Amniotic stem cell (primary cell): Measurements from ENCODE around the gene LNX2.

Source experiments
- DNase-seq: peaks from one replicate; lab custom pipeline; 2025; lab: John Stamatoyannopoulos, UW

The LNX2 gene

GRCh38 chr13:27504128-27504867, 116.0 kb downstream of the LNX2 start:
- no peak for DNase-seq

DNA sequence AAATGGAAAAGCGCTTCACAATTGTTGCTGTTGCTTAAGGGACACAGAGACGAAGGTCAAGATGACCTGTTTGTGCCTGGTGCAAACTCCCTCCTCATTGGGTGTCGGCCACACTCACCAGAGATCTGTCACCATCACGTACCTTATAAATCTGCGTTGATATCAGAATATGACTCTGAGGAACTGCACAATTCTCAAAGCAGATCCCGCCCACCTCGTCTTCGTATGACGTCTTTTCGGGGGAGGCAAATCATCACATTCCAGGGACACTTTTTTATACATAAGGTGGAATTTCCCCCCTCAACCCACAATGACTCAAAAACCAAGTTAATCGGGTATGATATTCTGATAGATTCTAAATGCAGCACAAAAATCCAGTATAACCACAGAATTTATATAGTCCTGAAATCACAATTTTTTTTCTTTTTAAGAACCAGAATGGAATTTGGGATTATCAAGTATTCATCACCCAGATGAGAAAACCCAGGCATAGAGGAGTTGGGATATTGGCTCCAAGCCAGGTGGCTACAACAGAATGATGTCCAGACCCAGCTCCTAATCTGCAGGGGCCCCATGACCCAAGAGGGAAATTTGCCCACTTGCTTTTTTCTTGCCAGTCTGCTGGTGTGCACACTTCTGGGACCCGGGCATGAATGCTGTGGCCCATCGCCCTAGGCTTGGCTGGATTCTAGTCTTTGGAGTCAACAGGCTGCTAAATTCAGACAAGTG, 119.4 kb downstream of the LNX2 start:
- DNase-seq = no peak

DNA sequence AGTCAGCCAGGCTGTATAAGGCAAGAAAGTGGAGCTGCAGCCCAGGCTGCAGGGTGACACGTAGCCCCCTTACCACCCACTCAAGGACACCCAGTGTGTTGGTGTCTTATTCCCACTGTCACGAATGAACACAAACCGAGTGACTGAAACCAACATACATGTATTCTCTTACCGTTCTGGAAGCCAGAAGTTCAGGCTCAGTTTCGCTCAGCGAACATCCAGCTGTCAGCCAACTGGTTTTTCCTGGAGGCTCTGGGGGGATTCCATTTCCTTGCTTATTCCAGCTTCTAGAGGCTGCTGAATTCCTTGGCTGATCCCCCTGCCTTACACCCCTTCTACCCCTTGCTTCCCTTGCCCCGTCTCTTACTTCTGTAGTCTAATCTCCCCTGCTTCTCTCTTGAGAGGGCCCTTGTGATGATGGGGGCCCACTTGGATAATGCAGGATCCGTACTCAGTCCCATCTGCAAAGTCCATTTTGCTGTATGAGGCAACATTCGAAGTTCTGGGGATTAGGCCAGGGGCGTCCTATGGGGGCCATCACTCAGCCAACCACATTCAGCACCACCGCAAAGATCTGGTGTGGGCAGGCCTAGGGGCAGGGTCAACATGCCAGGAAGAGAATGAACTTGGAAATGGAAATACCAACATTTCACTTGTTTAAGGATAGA, 122.6 kb downstream of the LNX2 start:
- no peak for DNase-seq

DNA sequence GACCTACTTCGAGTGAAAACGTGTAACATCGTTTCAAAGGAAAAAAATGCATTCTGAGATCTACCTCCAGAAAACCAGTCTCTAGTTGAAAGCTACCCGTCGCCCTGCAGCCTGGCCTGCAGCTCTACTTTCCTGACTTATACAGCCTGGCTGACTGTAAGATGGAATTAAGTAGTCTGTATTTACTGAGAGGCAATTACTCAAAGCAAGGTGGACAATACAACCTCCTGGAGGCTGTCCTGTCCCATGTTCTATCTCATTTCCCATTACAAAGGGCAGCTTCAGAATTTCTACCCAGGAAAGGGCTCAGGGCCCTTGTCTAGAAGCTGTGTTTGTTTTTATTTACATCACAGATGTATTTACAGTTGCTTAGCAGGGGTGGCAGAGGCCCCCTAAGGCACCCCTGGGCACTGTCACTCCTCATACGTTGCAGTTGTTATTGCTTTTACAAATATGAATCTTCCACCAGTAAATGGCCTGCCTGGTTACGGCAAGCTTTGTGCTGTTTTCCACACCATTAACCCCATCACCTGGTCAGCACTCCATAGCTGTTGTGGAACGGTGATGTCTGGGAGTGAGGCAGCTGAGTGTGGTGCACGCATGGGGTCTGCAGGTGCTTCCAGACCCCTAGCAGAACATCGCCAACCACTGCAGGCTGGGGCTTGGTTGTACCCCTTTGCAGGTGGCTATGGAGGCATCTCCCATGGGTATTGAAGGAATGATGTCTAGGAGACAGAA, 123.6 kb downstream of the LNX2 start:
- no peak for DNase-seq

- no peak for DNase-seq
Measured at GRCh38 chr13:27496006-27496405, 124.3 kb downstream of the LNX2 start.
